ENCODE results near the gene ENSA.
"Not testable (repeated sequence)": the region's sequence is repeated elsewhere in the genome, so short reads cannot be mapped to it uniquely, and the experiment has no call there.

Gene ENSA

GRCh38 chr1:150629115-150629928, at the start of gene ENSA:
TSS of gene ENSA (minus strand) at chr1:150629612. CDS start at chr1:150629470, 142 bp downstream.
- peak; percentile 94 for DNase-seq

- no peak for DNase-seq
Observed at GRCh38 chr1:150678988-150679387, 49.6 kb upstream of the ENSA start.

GRCh38 chr1:150674881-150675280, 45.5 kb upstream of the ENSA start:
- no peak for DNase-seq

- DNase-seq, result no peak
Observed at GRCh38 chr1:150663321-150663720, 33.9 kb upstream of the ENSA start.

- no peak for DNase-seq
Observed at GRCh38 chr1:150662811-150663210, 33.4 kb upstream of the ENSA start.

- no peak for DNase-seq
Observed at GRCh38 chr1:150661156-150661555, 31.7 kb upstream of the ENSA start.

GRCh38 chr1:150660584-150660983, 31.2 kb upstream of the ENSA start:
- DNase-seq, result no peak

GRCh38 chr1:150657064-150657463, 27.7 kb upstream of the ENSA start:
- DNase-seq, result not testable (repeated sequence)

GRCh38 chr1:150654635-150655034, 25.2 kb upstream of the ENSA start:
- DNase-seq, result not testable (repeated sequence)

GRCh38 chr1:150650193-150650592, 20.8 kb upstream of the ENSA start:
- no peak for DNase-seq

- DNase-seq, result no peak
Observed at GRCh38 chr1:150649441-150650075, 20.1 kb upstream of the ENSA start.

- DNase-seq, result no peak
Observed at GRCh38 chr1:150642296-150642695, 12.9 kb upstream of the ENSA start.

- not testable (repeated sequence) for DNase-seq
Observed at GRCh38 chr1:150641126-150641815, 11.9 kb upstream of the ENSA start.

GRCh38 chr1:150638430-150638829, 9.0 kb upstream of the ENSA start:
- DNase-seq, result not testable (repeated sequence)

- not testable (repeated sequence) for DNase-seq
Observed at GRCh38 chr1:150634839-150635622, 5.6 kb upstream of the ENSA start.

- no peak for DNase-seq
Observed at GRCh38 chr1:150628766-150629114, 672 bp downstream of the ENSA start.

- DNase-seq, result no peak
Observed at GRCh38 chr1:150627826-150628410, 1.5 kb downstream of the ENSA start.

- DNase-seq, result no peak
Observed at GRCh38 chr1:150626150-150626549, 3.3 kb downstream of the ENSA start.

- DNase-seq, result not testable (repeated sequence)
Observed at GRCh38 chr1:150624546-150624945, 4.9 kb downstream of the ENSA start.

GRCh38 chr1:150624134-150624533, 5.3 kb downstream of the ENSA start:
- not testable (repeated sequence) for DNase-seq

GRCh38 chr1:150622303-150622975, 7.0 kb downstream of the ENSA start:
- DNase-seq, result no peak
